TTC549 (cell line): ENCODE measurements around the gene DNAH11.

Experiments
- FAIRE-seq: peaks from 2 replicates; lab custom pipeline; 2012; peaks lifted over from hg19 to GRCh38; lab: Jason Lieb, UNC

The DNAH11 gene

DNA sequence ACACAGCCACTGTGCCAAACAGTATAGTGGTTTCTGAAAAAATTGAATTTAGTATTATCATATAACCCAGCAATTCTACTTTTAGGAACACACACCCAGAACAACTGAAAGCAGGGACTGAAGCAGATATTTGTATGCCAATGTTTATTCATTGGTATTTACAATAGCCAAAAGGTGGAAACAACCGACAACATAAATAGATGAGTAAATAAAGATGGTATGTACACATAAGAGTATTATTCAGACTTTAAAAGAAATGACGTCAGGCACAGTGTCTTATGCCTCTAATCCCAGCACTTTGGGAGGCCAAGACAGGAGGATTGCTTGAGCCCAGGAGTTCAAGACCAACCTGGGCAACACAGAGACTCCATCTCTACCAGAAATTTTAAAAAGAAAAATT lies 395.6 kb downstream of the DNAH11 start:
- no peak for FAIRE-seq

DNA sequence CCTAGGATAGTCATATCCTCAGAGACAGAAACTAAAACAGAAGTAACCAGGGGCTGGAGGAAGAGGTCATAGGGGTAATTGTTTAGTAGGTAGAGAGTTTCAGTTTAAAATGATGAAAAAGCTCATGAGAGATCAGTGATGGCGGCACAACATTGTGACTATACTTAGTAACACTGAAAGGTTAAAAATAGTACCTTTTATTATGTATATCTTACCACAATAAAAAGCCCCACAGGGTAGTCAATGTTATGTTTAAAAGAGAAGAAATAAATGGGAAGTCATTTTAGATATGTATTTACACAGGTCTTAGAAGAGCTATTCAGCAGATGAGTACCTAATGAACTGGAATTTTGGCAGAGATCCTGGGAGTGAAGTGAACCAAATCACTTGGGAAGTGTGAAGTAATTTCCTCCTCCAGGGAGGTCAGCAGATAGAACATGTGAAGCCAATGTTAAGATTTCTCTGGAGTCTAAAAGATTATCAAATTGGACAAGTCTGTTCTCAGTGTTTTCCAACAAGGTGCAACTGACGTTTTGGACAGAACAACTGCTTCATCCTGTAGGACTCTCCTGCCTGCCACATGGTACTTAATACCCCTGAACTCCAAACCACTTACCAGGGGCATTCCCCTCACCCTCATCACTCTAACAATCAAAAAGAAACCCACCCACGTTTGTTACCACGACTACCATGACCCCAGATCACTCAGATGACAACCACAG lies 396.5 kb downstream of the DNAH11 start:
- no peak for FAIRE-seq

DNA sequence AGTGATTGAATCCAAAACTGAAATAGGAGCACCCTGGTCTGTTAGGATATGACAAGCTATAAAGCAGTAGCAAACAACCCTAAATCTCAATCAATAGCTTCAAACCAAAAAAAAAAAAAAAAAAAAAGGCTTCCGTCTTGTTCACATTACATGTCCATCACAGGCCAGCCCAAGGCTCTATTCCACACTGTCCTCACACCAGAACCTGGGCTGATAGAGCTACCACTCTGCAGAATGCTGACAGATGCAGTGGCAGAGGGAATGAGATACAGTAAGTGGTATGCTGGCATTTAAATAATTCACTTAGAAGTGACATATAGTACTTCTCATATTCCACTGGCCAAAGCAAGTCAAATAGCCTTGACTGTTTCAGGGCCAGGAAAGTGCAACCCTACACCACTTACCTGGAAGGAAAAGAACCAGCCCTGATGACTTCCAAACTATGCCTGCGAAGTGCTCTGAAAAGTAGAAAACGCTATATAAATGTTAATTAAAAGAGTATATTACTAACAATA lies 397.1 kb downstream of the DNAH11 start:
- FAIRE-seq = no peak

DNA sequence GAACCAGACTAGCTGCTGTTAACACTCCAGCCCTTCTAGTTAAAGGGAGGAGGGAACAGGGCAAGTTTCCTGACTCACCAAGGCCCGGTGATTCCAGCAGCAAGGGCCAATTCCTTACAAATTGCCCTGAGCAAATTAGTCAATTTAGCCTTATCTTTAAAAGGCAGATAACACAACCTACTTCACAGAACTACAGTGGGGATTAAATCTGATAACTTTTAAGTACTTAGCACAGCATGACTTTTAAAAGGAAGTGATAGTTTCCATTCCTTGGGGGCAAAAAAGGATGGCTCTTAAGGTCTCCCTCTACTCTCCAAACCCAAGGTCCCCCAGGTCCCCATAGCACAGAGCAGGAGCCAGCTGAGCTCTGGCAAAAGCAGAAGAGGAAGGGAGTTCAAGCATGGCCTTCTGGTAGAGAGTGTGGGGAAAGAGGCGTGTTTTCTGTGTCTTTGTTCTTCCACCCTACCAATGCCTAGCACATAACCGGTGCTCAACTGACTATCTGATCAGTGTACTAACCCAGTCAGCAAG lies 398.8 kb downstream of the DNAH11 start:
- no peak for FAIRE-seq

DNA sequence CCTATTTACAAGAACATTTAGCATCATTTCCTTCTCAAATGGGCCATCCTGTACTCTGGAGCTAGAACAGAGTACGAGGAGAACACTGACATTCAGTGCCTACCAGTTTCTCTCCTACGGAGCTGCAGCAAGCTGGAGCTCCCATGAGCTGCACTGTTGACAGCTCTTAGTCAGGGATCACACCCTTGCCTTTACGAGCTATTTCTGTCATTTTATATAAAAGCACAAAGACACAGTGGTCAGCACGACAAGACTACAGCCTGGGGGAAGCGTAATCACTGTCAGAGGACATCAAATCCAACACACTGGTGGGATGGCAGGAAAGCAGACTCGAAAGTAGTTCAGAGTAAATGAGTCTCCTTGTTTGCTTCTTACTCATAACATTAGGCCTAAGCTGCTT lies 400.1 kb downstream of the DNAH11 start:
- no peak for FAIRE-seq

DNA sequence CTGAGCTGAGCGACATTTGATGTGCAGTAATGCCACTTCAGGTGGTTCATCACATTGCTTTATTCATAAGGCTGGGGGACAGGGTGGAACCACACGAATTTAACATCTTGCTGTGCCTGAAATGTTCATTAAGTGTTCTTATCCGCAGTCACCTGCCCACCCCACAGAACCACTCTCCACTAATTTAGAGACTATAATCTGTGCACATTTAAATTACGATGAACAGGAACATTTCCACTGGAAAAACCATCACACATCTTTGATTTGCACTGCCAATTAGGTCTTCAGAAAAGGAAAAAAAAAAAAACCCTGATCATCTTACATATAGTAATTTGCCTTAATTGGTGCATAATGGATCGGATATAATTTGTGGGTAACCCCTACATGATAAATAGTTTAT lies 400.6 kb downstream of the DNAH11 start:
- FAIRE-seq = no peak

DNA sequence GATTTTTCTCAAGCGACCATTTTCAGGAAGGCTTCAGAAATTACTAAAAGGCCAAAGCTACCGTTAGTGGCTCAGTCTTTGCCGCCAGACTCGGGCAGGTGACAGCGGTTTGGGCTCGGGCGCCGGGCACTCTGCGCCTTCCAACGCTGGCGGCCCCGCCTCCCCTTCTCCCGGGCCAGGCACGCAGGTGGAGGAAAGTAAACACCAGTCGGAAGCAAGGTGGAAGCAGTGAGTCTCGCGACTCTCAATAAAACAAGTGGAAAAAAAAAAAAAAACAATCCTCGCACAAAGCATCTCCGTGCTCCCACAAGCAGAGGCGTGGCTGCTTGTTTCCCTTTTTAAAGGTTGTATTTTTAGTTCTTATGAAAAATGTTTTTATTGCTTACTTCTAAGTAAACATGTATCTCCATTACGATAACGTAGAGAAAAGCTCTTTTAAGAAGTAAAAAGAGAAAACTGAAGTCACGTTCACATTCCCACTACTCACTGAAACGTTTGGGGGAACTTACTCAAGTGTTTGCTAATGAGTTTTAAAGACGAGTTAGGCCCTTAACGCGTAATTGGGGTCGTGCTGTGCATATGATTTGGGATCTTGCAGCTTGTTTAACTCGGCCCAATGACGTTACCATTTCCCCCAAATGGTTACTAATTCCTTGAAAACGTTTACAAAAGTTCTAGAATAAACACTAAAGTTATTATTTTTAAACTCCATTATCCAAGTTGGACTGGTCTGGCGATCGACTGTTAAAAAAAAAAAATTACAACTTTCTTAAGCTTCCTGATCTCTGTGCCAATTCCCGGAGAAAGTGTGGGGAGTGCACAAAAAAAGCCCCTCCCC lies 402.0 kb downstream of the DNAH11 start:
- no peak for FAIRE-seq

DNA sequence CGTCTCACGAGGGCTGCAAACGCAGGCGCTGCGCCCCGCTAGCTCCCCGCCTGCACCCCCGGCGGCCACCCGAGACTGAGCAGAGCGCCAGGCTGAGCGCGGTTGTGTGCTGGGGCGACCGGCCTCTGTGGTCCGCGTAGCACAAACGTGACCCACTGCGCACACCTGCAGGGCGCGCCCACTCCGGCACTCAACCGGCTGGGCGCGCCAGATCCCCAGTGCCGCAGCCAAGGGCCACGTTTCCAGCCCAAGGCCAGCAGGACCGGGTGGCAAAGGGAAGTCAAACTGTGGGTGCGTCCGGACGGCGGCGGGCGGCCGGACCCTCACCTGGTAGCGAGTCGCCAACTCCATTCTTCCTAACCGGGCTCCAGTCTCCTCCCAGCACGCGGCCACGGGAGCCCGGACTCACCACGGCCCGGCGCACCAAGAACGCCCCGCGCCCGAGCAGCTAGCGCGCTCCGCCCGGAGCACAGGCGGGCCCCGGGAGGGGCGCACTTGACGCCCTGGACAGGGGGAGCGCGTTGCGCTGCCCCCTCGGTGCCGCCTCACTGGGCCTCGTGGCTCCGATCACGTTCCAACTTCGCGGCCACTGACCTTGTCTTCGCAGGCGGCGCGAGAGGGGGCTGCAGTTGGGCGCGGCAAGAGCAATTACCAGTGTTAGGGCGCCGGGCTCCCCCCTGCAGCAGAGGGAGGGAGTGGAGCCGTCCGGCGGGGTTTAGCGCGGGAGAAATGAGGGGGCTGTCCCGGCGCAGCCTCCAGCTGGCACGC lies 402.8 kb downstream of the DNAH11 start, which contains the start of gene CDCA7L:
Gene CDCA7L, minus strand, starts transcription at position 446 of the 768 bp plus-strand sequence. Its CDS starts 95 bp downstream, at position 351.
- no peak for FAIRE-seq

DNA sequence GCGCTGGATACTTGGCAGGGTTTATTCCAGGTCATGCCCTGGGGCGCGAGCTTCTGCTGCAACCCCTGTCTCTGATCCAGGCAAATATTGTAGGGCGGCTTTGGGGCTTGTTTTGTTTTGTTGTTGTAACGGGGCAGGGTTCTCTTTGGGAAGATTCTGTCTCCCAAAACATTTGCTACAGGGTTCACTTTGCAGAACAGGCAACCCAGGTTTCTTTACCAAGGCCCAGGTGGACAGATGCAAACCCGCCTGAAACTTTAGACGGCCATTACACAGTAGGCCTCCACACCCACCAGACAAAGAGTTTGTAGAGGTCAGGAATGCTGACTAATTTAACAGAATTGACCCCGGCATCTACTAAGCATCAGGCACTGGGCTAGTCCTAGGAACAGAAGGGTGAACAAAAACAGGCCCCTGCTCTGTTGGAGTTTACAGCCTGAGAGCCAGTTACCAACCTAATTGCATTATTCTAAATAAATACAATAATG lies 403.4 kb downstream of the DNAH11 start:
- FAIRE-seq = no peak

DNA sequence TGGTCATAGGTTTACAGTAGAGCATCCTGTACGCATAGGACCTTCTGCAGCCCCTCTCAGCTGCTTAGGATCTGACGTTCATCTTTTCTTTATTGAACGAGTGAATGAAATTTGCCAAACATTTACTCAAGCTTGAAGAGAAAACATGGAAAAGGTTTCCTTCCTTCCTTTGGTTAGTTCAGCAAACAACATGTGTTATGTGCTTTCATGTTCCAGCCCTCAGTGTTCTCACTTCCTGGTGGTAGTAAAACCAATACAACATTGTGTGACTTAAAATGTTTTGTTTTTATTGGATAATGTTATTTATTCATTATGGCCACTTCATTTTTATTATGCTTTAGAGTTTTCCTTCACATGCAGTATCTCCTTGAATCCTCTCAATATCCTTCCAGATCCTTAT lies 404.2 kb downstream of the DNAH11 start:
- no peak for FAIRE-seq

DNA sequence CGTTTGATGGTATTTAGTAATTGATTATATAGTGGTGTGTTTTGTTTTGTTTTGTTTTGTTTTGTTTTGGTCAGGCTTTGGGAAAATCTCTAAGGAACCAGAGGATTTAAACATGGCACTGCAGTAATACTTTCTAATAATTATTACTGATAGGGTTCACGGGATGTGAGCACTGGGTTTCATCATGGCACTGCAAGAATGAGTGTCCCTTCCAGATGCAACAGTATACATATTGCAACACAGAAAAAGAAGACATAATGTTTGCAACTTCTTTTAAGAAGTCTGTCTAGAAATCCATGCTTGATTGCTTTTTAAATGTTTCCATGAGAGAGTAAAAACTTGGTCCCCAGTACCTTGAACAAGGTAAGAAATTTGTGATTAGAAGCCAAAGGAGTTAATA lies 405.1 kb downstream of the DNAH11 start:
- no peak for FAIRE-seq

DNA sequence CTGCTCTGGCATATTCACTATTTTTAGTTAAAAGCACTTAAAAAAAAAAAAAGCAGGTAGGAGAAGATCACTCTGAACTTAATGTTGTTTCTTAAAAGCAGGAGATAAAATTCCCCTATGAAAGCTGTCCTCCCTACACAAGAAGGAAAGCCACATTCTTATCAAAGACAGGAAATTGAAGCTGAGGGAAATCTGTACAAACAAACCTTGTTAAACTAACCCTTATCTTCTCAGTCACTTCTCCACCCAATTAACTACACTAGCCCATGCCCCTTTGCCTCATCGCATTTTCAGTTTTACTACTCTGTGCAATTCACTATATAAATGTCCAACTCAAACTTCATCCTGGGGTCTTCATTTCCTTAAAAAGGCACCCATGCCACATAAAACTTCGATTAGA lies 405.5 kb downstream of the DNAH11 start:
- no peak for FAIRE-seq

DNA sequence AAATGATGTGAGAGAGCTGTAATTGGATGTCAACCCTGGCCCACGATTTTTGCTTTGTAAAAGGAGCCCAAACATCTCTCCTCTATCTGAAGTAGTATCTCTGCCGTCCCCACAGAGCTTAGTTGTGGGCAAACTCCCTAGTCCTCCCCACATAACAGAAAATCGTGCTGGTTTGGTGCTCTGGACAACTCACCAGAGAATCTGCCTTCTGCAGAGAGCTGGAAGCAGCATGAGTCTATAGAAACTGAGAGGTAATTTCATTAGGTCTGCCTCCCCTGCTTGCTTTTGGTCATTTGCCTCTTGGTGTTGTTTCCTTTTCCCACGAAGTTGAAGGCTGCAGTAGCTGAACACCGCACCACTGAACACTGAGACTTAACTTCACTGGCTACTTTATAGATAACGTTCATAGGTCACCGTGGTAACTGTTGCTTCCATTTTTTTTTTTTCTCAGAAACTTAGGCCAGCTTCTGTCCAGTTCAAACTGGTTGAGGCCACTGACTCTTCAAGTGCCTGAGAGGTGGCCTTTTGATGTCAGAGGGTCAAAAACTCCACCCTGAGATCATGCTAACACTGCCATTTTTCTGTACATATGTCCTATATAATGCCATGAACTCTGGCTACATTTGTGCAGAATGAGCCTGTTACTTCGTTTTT lies 406.2 kb downstream of the DNAH11 start:
- no peak for FAIRE-seq
